OCI-LY1 (cell line): Measurements from ENCODE around the gene RCOR3.

ENCODE experiments used
- EZH2 ChIP-seq: fragments of 200-600 bp; sonication (generic), shearing (Covaris generic); IDR thresholded peaks from 2 replicates; pipeline ENCODE4 v1.8.0; 2017; ENCODE audit warnings: borderline replicate concordance, mixed run types, mild to moderate bottlenecking, antibody characterized with exemption, low read length, moderate library complexity, mixed read lengths
- TF ChIP-seq, protein P1 (sequence below): fragments of 200-600 bp; sonication (generic), shearing (Covaris generic); IDR thresholded peaks from 2 replicates; pipeline ENCODE4 v1.5.1; 2017; ENCODE audit warnings: mild to moderate bottlenecking, antibody characterized with exemption, low read length, moderate library complexity, mixed read lengths

DNA sequence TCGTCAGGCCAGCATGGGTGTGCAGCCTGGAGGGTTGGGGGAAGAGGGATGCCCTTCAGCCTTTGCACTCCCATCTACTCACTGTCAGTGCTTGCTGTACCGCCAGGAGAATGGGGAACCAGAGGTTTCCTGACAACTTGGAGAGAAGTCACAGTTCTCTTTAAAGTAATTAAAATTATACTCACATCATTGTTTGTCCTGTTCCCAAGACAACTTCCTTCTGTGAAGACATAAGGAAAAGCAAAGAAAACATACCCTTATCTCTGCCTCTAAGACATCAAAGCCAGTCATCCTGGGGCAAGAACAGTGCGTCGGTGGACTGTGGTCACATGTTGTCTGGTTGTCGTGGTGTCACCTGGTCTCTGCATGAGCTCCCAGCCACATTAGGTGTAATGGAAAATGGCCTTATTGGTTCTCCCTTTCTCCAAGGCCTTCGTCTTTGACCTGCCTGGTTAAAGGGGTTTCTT is 85.0 kb downstream of the RCOR3 start:
- TF ChIP-seq, protein P1, sequence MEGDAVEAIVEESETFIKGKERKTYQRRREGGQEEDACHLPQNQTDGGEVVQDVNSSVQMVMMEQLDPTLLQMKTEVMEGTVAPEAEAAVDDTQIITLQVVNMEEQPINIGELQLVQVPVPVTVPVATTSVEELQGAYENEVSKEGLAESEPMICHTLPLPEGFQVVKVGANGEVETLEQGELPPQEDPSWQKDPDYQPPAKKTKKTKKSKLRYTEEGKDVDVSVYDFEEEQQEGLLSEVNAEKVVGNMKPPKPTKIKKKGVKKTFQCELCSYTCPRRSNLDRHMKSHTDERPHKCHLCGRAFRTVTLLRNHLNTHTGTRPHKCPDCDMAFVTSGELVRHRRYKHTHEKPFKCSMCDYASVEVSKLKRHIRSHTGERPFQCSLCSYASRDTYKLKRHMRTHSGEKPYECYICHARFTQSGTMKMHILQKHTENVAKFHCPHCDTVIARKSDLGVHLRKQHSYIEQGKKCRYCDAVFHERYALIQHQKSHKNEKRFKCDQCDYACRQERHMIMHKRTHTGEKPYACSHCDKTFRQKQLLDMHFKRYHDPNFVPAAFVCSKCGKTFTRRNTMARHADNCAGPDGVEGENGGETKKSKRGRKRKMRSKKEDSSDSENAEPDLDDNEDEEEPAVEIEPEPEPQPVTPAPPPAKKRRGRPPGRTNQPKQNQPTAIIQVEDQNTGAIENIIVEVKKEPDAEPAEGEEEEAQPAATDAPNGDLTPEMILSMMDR = no peak
- TF ChIP-seq EZH2 = no peak
